ENCODE measurements around the gene ASB2.

DNA sequence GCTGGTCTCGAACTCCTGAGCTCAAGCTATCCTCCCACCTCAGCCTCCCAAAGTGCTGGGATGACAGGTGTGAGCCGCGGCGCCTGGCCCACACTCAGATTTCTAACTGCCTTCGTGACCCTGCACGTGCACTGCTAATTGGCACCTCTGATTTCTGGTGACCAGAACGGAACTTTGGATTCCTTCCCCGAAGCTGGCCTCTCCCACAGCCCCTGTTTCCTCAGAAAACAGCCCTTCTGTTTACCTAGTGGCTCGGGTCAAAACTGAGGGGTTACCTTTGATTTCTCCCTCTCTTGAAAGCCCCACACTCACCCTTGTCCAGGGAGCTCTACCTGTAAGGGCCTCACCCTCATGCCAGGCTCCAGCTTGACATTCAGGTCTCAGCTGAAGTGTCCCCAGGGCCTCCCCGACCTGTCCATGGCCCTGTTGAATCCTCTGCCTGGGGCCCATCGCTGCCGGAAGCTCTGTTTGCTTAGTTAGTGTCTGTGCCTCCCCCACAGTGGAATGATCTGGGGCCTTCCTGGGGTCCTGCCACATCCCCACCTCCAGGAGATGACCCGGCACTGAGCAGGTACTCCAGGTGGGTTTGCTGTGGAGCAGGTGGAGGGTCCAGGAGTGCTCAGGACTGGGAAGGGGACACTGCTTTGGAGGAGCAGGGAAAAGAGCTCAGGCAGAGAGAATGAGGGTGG is 73.6 kb downstream of the ASB2 start:
- TF ChIP-seq POLR2A (IDR thresholded peaks at IDR 0.05) = no peak
- TF ChIP-seq, protein P1, sequence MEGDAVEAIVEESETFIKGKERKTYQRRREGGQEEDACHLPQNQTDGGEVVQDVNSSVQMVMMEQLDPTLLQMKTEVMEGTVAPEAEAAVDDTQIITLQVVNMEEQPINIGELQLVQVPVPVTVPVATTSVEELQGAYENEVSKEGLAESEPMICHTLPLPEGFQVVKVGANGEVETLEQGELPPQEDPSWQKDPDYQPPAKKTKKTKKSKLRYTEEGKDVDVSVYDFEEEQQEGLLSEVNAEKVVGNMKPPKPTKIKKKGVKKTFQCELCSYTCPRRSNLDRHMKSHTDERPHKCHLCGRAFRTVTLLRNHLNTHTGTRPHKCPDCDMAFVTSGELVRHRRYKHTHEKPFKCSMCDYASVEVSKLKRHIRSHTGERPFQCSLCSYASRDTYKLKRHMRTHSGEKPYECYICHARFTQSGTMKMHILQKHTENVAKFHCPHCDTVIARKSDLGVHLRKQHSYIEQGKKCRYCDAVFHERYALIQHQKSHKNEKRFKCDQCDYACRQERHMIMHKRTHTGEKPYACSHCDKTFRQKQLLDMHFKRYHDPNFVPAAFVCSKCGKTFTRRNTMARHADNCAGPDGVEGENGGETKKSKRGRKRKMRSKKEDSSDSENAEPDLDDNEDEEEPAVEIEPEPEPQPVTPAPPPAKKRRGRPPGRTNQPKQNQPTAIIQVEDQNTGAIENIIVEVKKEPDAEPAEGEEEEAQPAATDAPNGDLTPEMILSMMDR (IDR thresholded peaks at IDR 0.05) = no peak
